ENCODE data around the gene SH3PXD2A.

Gene SH3PXD2A

DNA sequence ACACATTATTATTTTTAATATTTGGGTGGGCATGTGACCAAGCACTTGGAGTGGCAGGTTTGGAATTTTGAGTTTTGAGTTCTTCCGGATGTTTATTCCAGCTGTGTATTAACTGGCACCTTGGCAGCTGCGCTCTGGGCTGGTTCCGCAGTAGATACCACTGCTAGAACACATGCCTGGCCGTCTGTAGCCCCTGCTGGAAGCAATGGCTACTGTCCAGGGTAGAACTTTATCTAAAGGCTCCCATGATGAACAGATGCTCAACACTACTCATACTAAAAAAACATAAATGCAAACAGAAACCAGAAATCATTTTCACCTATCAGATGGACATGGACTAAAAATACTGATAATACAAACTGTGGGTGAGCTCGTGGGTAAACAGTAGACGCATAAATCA, 19.4 kb upstream of the SH3PXD2A start:
- no peak for DNase-seq (ENCODE audit: low read depth)

- no peak for DNase-seq (ENCODE audit: low read depth)
Observed at GRCh38 chr10:103872137-103872931, 17.0 kb upstream of the SH3PXD2A start.

DNA sequence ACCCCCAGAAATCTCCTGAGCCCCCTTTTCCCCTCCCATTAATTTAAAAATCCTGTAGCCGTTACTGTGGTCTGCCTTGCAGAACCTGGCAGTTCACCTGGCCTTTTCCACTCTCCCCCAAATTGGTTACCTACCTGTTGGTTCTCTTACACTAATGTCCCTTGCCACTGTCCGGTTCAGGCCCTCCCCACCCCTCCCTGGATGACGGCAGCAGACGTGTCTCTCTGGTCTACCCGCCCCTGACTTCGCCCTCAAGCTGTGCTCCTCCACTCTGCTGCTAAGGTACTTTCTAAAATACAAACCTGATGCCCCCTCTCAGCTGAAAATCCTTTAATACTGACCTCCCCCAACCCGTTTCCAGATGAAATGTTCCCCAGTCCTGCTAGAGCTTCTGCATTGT, 15.6 kb upstream of the SH3PXD2A start:
- DNase-seq (ENCODE audit: low read depth) = no peak

DNA sequence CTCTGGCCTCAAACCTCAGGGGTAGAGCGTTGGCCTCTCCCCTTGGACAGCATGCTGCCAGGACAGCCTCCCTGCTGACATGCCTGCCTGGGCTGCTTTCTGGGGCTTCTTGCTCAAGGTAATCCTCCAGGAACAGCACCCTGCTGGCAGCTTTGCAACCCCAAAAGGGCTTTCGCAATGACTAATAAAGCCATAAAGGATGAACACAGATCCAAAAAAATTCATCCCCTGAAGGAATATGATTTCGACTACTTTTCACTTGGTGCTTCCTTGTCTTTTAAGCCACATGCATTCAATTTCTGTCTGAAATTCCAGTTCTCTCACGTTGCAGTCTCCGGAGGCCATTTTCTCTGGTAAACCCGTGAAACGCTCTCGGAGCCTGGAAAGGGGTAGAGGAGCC, 15.1 kb upstream of the SH3PXD2A start:
- DNase-seq (ENCODE audit: low read depth) = no peak

DNA sequence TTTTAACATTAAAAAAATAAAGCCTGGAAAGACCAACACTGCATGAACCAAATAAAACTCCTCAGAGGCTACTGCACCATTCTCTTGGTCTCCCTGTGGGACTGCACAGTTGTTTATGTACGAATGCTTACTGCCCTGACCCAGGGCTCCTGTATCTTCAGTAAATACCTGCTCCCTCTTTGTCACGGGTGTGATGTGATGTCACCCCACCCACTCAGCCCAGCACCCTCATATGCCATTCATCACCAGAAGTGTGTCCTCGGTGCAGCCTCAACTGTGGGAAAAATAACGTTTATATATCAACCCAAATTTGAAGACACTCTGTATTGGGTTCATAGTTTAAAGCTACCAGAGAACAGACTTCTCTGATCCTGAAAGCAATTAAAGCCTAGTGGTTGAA, 14.0 kb upstream of the SH3PXD2A start:
- no peak for DNase-seq (ENCODE audit: low read depth)

GRCh38 chr10:103868200-103868599, 12.8 kb upstream of the SH3PXD2A start:
- DNase-seq (ENCODE audit: low read depth) = no peak

- no peak for DNase-seq (ENCODE audit: low read depth)
Observed at GRCh38 chr10:103861505-103861904, 6.1 kb upstream of the SH3PXD2A start.

GRCh38 chr10:103859161-103860086, 4.0 kb upstream of the SH3PXD2A start:
- peak; percentile 11 for DNase-seq (ENCODE audit: low read depth)

DNA sequence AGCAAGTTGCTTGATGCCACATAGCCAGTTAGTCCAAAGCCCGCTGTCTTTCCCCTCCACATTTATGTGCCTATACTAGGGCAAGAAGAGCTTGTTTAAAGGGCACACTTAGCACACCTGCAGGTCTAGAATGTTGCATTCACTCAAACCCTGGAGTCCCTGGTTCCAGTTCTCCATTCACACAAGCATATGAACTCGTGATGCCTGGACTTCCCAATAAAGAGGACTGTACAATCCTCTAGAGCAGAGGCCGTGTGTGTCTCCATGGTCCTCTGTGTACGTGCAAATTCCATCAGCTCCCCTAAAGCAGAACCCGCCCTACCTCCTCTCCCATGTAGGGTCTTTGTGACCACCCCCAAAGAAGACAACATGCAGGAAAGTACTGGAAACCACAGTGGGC, 3.0 kb upstream of the SH3PXD2A start:
- DNase-seq (ENCODE audit: low read depth) = no peak

DNA sequence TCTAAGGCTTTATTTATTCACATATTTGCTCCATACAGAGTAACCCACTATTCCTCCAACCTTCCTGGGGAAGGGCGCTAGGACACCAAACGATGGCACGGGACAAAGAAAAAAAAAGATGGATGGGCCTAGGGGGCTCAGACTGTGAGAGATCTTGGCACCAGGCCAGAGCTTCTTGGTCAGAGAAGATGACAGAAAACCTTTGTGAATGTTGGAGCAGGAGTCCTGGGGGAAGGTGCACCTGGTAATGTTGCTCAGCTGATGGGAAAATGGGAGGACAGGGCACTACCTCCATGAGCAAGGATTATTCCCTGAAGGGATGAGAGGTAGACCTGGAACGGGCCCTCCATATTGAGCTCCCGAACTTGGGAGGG, 1.4 kb upstream of the SH3PXD2A start:
- DNase-seq (ENCODE audit: low read depth) = no peak

- no peak for DNase-seq (ENCODE audit: low read depth)
Observed at GRCh38 chr10:103855852-103856796, 748 bp upstream of the SH3PXD2A start.

DNA sequence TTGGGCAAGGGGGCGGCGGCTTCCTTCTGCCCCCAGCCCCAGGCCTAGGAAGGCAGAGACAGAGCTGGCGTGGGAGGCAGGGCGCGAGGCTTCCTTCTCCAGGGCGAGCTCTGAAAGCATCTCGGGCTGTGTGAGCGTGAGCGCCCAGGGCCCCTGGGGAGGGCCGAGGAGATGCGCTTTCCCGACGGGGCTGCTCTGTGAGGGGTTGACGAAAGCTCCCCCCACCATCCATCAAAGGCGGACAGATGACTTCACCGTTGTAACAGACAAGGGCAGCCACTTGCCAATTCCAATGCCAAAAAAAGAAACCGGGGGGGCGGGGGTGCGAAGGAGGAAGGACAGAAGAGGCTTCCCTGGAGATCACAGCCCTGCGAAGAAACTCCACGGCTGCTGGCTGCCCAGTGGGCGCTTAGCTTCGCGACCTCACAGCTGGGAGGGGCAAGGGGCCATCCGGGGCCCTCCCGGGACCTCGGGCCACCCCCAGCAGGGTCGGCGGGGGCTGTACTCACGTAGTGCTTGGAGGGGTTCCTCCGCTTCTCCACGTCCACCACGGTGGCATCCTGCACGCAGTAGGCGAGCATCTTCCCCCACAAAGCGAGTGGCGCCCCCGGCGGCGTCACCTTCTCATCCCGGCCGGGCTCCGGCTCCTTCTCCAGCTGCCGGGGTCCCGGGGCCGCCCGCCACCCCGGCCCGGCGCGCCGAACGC, 537 bp downstream of the SH3PXD2A start:
- no peak for DNase-seq (ENCODE audit: low read depth)

- no peak for DNase-seq (ENCODE audit: low read depth)
Observed at GRCh38 chr10:103854265-103854685, 1.1 kb downstream of the SH3PXD2A start.

DNA sequence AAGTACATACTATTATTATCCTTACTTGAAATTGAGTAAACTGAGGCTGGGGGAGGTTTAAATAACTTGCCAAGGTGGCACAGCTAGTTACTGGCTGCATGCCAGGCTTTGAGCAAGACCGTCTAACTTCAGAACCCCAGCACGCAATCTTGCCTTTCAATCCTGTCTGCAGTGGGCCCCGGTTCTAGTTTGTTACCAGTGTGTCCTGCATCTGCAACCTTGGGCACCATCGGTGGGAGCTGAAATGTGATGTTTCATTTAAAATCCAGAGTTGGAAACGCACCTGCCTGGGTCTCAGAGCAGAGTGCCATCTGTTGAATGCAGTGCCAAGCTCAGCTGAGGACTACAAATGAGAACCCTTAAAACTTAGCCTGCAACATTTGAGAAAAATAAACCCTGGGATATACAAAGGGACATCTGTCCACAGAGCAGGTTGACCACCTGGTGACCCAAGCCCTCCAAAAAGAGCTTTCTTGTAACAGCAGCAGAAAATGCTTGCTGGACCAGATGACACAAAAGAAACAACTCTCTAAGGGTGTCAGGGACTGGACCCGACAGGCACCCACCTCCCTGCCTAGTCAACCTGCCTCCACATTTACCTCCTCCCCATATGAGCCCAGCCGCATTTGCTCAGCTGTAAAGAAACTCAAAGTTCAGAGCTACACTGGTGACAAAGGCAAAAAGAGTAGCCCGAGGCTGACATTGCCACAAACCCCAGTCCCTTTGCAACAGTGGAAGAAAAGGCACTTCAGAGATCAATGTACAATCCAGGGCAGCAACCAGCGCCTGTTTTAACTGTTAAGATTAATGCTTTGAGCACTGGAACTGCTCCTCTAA, 1.7 kb downstream of the SH3PXD2A start:
- no peak for DNase-seq (ENCODE audit: low read depth)

GRCh38 chr10:103852856-103853255, 2.5 kb downstream of the SH3PXD2A start:
- DNase-seq (ENCODE audit: low read depth) = no peak

- no peak for DNase-seq (ENCODE audit: low read depth)
Observed at GRCh38 chr10:103852189-103852711, 3.1 kb downstream of the SH3PXD2A start.

DNA sequence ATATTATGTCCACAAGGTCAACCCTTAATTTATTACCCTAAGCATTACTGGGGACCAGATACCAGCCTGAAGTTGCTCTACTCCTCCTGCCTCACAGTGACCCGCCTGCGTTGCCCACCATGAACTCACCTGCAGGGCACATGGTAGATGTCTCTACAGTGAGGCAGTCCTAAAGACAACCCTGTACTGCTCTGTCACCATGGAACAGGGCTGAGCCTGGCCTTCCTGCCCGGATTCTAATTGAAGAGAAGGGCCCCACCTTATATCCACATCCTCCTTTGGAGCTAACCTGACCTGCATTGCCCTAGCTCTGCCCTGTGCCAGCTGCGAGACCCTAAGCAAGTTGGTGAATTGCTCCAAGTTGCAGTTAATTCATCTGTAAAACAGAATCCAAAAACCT, 4.1 kb downstream of the SH3PXD2A start:
- DNase-seq (ENCODE audit: low read depth) = no peak

- no peak for DNase-seq (ENCODE audit: low read depth)
Observed at GRCh38 chr10:103850572-103850895, 4.8 kb downstream of the SH3PXD2A start.

DNA sequence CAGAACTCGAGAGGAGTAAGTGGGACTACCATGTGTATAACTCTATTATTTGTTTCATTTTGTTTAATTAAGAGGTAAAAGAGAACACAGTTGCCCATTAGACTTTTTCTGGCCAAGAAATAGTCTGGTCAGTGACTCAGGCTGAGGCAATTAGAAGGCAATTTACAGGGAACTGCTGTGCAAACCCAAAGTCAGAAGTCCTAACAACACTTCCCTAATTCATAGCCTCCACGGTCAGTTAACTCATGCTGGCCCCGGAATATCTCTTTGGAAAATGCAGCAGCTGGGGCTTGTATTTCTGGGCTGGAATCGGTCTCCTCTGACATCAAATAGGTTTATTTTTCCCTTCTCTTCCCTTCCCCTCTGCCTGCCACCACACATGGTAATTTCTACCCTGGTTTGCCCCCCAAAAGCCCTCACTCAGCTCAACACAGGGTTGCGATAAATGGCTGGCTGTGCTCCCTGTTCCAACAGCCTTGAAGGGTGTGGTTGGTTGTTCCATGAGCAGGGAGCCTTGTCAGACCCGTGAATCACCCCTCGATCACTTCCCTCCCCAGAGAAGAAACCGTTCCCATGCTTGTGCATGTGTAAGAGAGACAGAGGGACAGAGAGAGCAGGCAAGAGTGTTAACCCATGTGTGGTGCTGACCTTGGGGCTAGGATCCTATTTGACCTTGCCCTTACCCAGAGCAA, 5.3 kb downstream of the SH3PXD2A start:
- no peak for DNase-seq (ENCODE audit: low read depth)
